A549 (cell line): ENCODE measurements around the gene TSC22D3.

Experiments used
- CEBPB ChIP-seq, 2 experiments: fragments of >200 bp in 1 of 2; sonication (Bioruptor Twin) in 1 of 2; formaldehyde crosslinking in 1 of 2; IDR thresholded peaks; 2 replicates each; pipeline ENCODE4 v1.6.1; 2012 to 2016
- EP300 ChIP-seq, 2 experiments: fragments of >200 bp; sonication (Bioruptor Twin); formaldehyde crosslinking; IDR thresholded peaks; 2 replicates in 1 of 2; 3 replicates in 1 of 2; pipeline ENCODE4 v1.6.1; 2016 to 2017
- ESRRA ChIP-seq: fragments of 150-350 bp; IDR thresholded peaks from 2 replicates; pipeline ENCODE4 v1.6.1; 2014; ENCODE audit warnings: mild to moderate bottlenecking, low read length, borderline replicate concordance
- MAFK ChIP-seq: fragments of 450-650 bp; IDR thresholded peaks from 2 replicates; pipeline ENCODE4 v1.6.1; 2014; ENCODE audit not compliant: partially characterized antibody
- POLR2A ChIP-seq: IDR thresholded peaks from 2 replicates; pipeline ENCODE4 v1.6.1; 2012; ENCODE audit warnings: mild to moderate bottlenecking, low read length
- RAD21 ChIP-seq, 2 experiments: fragments of >200 bp in 1 of 2; sonication (Bioruptor Twin) in 1 of 2; formaldehyde crosslinking in 1 of 2; IDR thresholded peaks in 1 of 2; conservative IDR thresholded peaks in 1 of 2; 2 replicates in 1 of 2; 3 replicates in 1 of 2; pipeline ENCODE4 v1.6.1; 2012 to 2018; ENCODE audit warnings: inconsistent platforms in 1 of 2
- RCOR1 ChIP-seq: fragments of 150-350 bp; IDR thresholded peaks from 2 replicates; pipeline ENCODE4 v1.6.1; 2014; ENCODE audit warnings: antibody characterized with exemption, low read length, low read depth
- RNF2 ChIP-seq: fragments of 200-600 bp; sonication (generic); IDR thresholded peaks from 2 replicates; pipeline ENCODE4 v1.6.1; 2016; ENCODE audit warnings: low read depth, mild to moderate bottlenecking, antibody characterized with exemption, moderate library complexity, borderline replicate concordance
- SMC3 ChIP-seq: fragments of >200 bp; sonication (Bioruptor Twin); formaldehyde crosslinking; IDR thresholded peaks from 3 replicates; pipeline ENCODE4 v1.6.1; 2018; ENCODE audit warnings: inconsistent platforms
- TF ChIP-seq, protein P1 (sequence below): fragments of >200 bp; sonication (Bioruptor Twin); formaldehyde crosslinking; IDR thresholded peaks from 3 replicates; pipeline ENCODE4 v1.5.1; 2016
- TF ChIP-seq, protein P2 (sequence below): fragments of 200-600 bp; sonication (generic); IDR thresholded peaks from 2 replicates; pipeline ENCODE4 v1.6.1; 2016; ENCODE audit warnings: antibody characterized with exemption, mild to moderate bottlenecking, moderate library complexity
- TF ChIP-seq, protein P3 (sequence below): fragments of >200 bp; sonication (Bioruptor Twin); formaldehyde crosslinking; IDR thresholded peaks from 2 replicates; pipeline ENCODE4 v1.6.1; 2016

DNA sequence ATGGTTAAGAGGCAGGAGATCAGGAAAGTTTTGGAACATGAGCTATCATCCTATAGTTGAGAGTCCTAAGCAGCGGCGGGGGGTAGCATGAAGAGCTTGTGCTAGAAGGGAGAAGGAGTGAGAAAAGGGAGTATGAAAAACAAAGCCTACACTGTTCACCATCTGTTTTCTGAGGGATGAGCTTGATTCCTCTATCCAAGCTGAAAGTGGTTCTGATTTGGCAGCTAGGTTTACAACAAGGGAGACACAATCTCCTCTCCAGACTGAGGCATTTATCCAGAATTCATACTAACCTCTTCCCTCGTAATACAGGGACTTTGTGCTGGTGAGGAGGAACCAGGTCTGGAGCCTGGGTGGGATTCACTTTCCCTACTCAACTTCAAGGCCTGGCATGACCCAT is 23.5 kb downstream of the TSC22D3 start:
- TF ChIP-seq, protein P1, sequence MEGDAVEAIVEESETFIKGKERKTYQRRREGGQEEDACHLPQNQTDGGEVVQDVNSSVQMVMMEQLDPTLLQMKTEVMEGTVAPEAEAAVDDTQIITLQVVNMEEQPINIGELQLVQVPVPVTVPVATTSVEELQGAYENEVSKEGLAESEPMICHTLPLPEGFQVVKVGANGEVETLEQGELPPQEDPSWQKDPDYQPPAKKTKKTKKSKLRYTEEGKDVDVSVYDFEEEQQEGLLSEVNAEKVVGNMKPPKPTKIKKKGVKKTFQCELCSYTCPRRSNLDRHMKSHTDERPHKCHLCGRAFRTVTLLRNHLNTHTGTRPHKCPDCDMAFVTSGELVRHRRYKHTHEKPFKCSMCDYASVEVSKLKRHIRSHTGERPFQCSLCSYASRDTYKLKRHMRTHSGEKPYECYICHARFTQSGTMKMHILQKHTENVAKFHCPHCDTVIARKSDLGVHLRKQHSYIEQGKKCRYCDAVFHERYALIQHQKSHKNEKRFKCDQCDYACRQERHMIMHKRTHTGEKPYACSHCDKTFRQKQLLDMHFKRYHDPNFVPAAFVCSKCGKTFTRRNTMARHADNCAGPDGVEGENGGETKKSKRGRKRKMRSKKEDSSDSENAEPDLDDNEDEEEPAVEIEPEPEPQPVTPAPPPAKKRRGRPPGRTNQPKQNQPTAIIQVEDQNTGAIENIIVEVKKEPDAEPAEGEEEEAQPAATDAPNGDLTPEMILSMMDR = no peak
- TF ChIP-seq, protein P2, sequence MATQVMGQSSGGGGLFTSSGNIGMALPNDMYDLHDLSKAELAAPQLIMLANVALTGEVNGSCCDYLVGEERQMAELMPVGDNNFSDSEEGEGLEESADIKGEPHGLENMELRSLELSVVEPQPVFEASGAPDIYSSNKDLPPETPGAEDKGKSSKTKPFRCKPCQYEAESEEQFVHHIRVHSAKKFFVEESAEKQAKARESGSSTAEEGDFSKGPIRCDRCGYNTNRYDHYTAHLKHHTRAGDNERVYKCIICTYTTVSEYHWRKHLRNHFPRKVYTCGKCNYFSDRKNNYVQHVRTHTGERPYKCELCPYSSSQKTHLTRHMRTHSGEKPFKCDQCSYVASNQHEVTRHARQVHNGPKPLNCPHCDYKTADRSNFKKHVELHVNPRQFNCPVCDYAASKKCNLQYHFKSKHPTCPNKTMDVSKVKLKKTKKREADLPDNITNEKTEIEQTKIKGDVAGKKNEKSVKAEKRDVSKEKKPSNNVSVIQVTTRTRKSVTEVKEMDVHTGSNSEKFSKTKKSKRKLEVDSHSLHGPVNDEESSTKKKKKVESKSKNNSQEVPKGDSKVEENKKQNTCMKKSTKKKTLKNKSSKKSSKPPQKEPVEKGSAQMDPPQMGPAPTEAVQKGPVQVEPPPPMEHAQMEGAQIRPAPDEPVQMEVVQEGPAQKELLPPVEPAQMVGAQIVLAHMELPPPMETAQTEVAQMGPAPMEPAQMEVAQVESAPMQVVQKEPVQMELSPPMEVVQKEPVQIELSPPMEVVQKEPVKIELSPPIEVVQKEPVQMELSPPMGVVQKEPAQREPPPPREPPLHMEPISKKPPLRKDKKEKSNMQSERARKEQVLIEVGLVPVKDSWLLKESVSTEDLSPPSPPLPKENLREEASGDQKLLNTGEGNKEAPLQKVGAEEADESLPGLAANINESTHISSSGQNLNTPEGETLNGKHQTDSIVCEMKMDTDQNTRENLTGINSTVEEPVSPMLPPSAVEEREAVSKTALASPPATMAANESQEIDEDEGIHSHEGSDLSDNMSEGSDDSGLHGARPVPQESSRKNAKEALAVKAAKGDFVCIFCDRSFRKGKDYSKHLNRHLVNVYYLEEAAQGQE = no peak
- TF ChIP-seq EP300 (IDR thresholded peaks at IDR 0.05) = no peak
- TF ChIP-seq CEBPB (IDR thresholded peaks at IDR 0.05) = no peak
- no peak for TF ChIP-seq RAD21 (conservative IDR thresholded peaks at IDR 0.05 in 1 of 2, IDR thresholded peaks at IDR 0.05 in 1 of 2)
- TF ChIP-seq RNF2 = no peak
- TF ChIP-seq, protein P3, sequence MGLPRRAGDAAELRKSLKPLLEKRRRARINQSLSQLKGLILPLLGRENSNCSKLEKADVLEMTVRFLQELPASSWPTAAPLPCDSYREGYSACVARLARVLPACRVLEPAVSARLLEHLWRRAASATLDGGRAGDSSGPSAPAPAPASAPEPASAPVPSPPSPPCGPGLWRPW = no peak
- TF ChIP-seq POLR2A = no peak
- no peak for TF ChIP-seq SMC3
- no peak for TF ChIP-seq ESRRA
- no peak for TF ChIP-seq MAFK
- TF ChIP-seq RCOR1 = no peak
